Measurements from ENCODE around the gene THSD7A.

DNA sequence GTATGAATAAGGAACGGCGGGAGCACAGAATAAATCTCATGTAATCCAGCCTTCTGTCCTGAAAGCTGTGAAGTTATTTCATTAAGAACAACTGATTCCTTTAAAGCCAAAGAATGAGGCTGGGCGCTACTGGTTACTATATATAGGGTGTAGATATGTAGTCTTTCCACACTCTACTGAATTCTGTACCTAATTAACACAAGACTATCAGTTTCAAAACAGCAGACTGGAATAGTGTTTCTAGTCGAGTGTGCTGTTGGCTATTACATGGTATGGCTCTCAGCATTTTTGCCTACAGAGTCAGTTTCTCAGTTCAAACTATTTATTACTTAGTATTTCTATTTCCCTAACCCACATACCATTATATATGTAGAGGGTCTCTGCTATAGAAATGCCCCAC lies 163.3 kb downstream of the THSD7A start:
- TF ChIP-seq, protein P1, sequence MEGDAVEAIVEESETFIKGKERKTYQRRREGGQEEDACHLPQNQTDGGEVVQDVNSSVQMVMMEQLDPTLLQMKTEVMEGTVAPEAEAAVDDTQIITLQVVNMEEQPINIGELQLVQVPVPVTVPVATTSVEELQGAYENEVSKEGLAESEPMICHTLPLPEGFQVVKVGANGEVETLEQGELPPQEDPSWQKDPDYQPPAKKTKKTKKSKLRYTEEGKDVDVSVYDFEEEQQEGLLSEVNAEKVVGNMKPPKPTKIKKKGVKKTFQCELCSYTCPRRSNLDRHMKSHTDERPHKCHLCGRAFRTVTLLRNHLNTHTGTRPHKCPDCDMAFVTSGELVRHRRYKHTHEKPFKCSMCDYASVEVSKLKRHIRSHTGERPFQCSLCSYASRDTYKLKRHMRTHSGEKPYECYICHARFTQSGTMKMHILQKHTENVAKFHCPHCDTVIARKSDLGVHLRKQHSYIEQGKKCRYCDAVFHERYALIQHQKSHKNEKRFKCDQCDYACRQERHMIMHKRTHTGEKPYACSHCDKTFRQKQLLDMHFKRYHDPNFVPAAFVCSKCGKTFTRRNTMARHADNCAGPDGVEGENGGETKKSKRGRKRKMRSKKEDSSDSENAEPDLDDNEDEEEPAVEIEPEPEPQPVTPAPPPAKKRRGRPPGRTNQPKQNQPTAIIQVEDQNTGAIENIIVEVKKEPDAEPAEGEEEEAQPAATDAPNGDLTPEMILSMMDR (optimal IDR thresholded peaks at IDR 0.05 in 1 of 3, IDR thresholded peaks at IDR 0.05 in 1 of 3, conservative IDR thresholded peaks at IDR 0.05 in 1 of 3; ENCODE audit: extremely low read depth in 1 of 3, insufficient read depth in 2 of 3, low read length in 3 of 3), result no peak
- no peak for TF ChIP-seq EZH2 (IDR thresholded peaks at IDR 0.05; ENCODE audit: low read length)

Data from keratinocyte (primary cell).